HEK293 (cell line): ENCODE results near the gene UGT1A10.

Source experiments
- CTCF ChIA-PET: fragments of 350-600 bp; formaldehyde crosslinking; extraction: SDS; loops from one replicate; lab custom pipeline; 2021; ENCODE audit warnings: antibody characterized with exemption; lab: Yijun Ruan, JAX
- POLR2A ChIA-PET: fragments of 300-600 bp; formaldehyde crosslinking; extraction: SDS; loops from one replicate; lab custom pipeline; 2020; ENCODE audit warnings: antibody characterized with exemption, inconsistent platforms; lab: Yijun Ruan, JAX
- H3K27ac ChIP-seq: fragments of 200-500 bp; sonication (Bioruptor generic); 2 replicates; pipeline ENCODE4 v1.5.1; 2014; ENCODE audit warnings: low read depth, low read length, control low read depth, inconsistent platforms; ENCODE audit errors: extremely low read depth
- H3K36me3 ChIP-seq, 2 experiments: fragments of 200-500 bp in 1 of 2; sonication (Bioruptor generic) in 1 of 2; 1 replicate in 1 of 2; 2 replicates in 1 of 2; pipeline ENCODE4 v1.5.1; 2014 to 2017; ENCODE audit warnings: inconsistent platforms in 2 of 2, low read length in 2 of 2; ENCODE audit not compliant: control insufficient read depth in 2 of 2, insufficient read depth in 1 of 2
- H3K4me1 ChIP-seq: fragments of 200-500 bp; sonication (Bioruptor generic); 2 replicates; pipeline ENCODE4 v1.5.1; 2014; ENCODE audit warnings: mild to moderate bottlenecking, low read length, inconsistent platforms; ENCODE audit not compliant: control insufficient read depth, insufficient read depth
- H3K4me3 ChIP-seq: 2 replicates; pipeline ENCODE4 v1.5.1; 2011; ENCODE audit warnings: low read depth, mild to moderate bottlenecking, control low read depth, low read length, moderate library complexity
- H3K9me3 ChIP-seq: fragments of 200-500 bp; sonication (Bioruptor generic); 2 replicates; pipeline ENCODE4 v1.5.1; 2014; ENCODE audit warnings: low read depth, low read length, inconsistent platforms; ENCODE audit not compliant: control insufficient read depth, insufficient read depth
- BCL11B ChIP-seq: fragments of 450-650 bp; formaldehyde crosslinking; IDR thresholded peaks from 2 replicates; pipeline ENCODE4 v1.5.1; 2016; ENCODE audit warnings: low read depth, missing biosample characterization, missing genetic modification characterization
- KLF1 ChIP-seq: fragments of 450-650 bp; formaldehyde crosslinking; IDR thresholded peaks from 2 replicates; pipeline ENCODE4 v1.5.1; 2016; ENCODE audit warnings: missing biosample characterization, missing genetic modification characterization
- REPIN1 ChIP-seq: fragments of 450-650 bp; formaldehyde crosslinking; IDR thresholded peaks from 2 replicates; pipeline ENCODE4 v1.5.1; 2017; ENCODE audit warnings: missing biosample characterization, missing genetic modification characterization, low read depth
- SALL2 ChIP-seq: fragments of 450-650 bp; formaldehyde crosslinking; IDR thresholded peaks from 2 replicates; pipeline ENCODE4 v1.5.0; 2017; ENCODE audit warnings: missing biosample characterization, mild to moderate bottlenecking, missing genetic modification characterization, borderline replicate concordance
- ZIC2 ChIP-seq: fragments of 450-650 bp; formaldehyde crosslinking; IDR thresholded peaks from 2 replicates; pipeline ENCODE4 v1.5.1; 2016; ENCODE audit warnings: missing biosample characterization, missing genetic modification characterization
- ZNF10 ChIP-seq: fragments of 450-650 bp; formaldehyde crosslinking; IDR thresholded peaks from 2 replicates; pipeline ENCODE4 v1.5.1; 2017; ENCODE audit warnings: missing biosample characterization, missing genetic modification characterization
- ZNF114 ChIP-seq: fragments of 450-650 bp; formaldehyde crosslinking; IDR thresholded peaks from 2 replicates; pipeline ENCODE4 v1.5.0; 2017; ENCODE audit warnings: missing biosample characterization, missing genetic modification characterization
- ZNF146 ChIP-seq: fragments of 450-650 bp; formaldehyde crosslinking; IDR thresholded peaks from 2 replicates; pipeline ENCODE4 v1.5.1; 2016; ENCODE audit warnings: missing biosample characterization, missing genetic modification characterization
- ZNF2 ChIP-seq: fragments of 450-650 bp; formaldehyde crosslinking; IDR thresholded peaks from 2 replicates; pipeline ENCODE4 v1.5.1; 2016; ENCODE audit warnings: missing biosample characterization, missing genetic modification characterization
- ZNF214 ChIP-seq: fragments of 450-650 bp; formaldehyde crosslinking; IDR thresholded peaks from 2 replicates; pipeline ENCODE4 v1.5.1; 2017; ENCODE audit warnings: missing biosample characterization, mild to moderate bottlenecking, missing genetic modification characterization, borderline replicate concordance
- ZNF341 ChIP-seq: fragments of 450-650 bp; formaldehyde crosslinking; IDR thresholded peaks from 2 replicates; pipeline ENCODE4; 2016; ENCODE audit warnings: low read depth, missing biosample characterization, missing genetic modification characterization
- ZNF404 ChIP-seq: fragments of 450-650 bp; formaldehyde crosslinking; IDR thresholded peaks from 2 replicates; pipeline ENCODE4 v1.5.1; 2017; ENCODE audit warnings: missing biosample characterization, missing genetic modification characterization
- ZNF501 ChIP-seq: fragments of 450-650 bp; formaldehyde crosslinking; IDR thresholded peaks from 2 replicates; pipeline ENCODE4 v1.5.1; 2016; ENCODE audit warnings: missing biosample characterization, missing genetic modification characterization
- ZNF544 ChIP-seq: fragments of 450-650 bp; formaldehyde crosslinking; IDR thresholded peaks from 2 replicates; pipeline ENCODE4 v1.5.0; 2017; ENCODE audit warnings: missing biosample characterization, missing genetic modification characterization
- ZNF561 ChIP-seq: fragments of 450-650 bp; IDR thresholded peaks from 2 replicates; pipeline ENCODE4 v1.5.1; 2018; ENCODE audit warnings: missing biosample characterization, missing genetic modification characterization, borderline replicate concordance
- ZNF600 ChIP-seq: fragments of 450-650 bp; formaldehyde crosslinking; IDR thresholded peaks from 2 replicates; pipeline ENCODE4 v1.5.1; 2016; ENCODE audit warnings: missing biosample characterization, missing genetic modification characterization
- TF ChIP-seq, protein P1 (sequence below): fragments of 450-650 bp; formaldehyde crosslinking; IDR thresholded peaks from 2 replicates; pipeline ENCODE4 v1.5.1; 2016; ENCODE audit warnings: missing biosample characterization, missing genetic modification characterization, low read depth
- TF ChIP-seq, protein P2 (sequence below): fragments of 450-650 bp; formaldehyde crosslinking; IDR thresholded peaks from 2 replicates; pipeline ENCODE4 v1.5.1; 2016; ENCODE audit warnings: missing biosample characterization, missing genetic modification characterization, borderline replicate concordance
- TF ChIP-seq, protein P3 (sequence below): fragments of 450-650 bp; formaldehyde crosslinking; IDR thresholded peaks from 2 replicates; pipeline ENCODE4 v1.5.1; 2016; ENCODE audit warnings: missing biosample characterization, missing genetic modification characterization
- TF ChIP-seq, protein P4 (sequence below): IDR thresholded peaks from 2 replicates; pipeline ENCODE4 v1.6.1; 2011; ENCODE audit warnings: mild to moderate bottlenecking, low read depth, low read length, borderline replicate concordance

UGT1A10 gene

DNA sequence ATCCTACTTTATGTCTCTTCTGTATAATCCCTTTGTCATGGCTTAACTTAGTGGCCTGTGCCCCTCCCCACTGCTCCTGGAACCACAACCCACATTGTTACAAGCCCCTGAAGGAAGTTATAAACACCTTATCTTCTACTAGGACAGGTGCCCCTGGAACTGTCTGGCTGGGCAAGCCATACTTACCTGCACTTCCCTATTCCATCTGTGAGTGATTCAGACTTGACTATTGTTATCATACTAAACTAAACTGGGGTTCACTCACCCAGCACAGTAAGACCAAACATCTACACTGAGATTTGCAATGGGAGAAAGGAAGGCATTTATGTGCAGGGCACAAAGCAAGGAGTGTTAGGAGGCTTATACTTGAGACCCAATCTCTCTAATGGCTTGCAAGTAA, 52.8 kb downstream of the UGT1A10 start (continued):
- TF ChIP-seq, protein P1, sequence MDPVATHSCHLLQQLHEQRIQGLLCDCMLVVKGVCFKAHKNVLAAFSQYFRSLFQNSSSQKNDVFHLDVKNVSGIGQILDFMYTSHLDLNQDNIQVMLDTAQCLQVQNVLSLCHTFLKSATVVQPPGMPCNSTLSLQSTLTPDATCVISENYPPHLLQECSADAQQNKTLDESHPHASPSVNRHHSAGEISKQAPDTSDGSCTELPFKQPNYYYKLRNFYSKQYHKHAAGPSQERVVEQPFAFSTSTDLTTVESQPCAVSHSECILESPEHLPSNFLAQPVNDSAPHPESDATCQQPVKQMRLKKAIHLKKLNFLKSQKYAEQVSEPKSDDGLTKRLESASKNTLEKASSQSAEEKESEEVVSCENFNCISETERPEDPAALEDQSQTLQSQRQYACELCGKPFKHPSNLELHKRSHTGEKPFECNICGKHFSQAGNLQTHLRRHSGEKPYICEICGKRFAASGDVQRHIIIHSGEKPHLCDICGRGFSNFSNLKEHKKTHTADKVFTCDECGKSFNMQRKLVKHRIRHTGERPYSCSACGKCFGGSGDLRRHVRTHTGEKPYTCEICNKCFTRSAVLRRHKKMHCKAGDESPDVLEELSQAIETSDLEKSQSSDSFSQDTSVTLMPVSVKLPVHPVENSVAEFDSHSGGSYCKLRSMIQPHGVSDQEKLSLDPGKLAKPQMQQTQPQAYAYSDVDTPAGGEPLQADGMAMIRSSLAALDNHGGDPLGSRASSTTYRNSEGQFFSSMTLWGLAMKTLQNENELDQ (tag by site-specific recombination), result no peak
- TF ChIP-seq ZNF501 (no peak), ZNF146 (no peak), KLF1 (tag by site-specific recombination) (no peak), ZNF404 (tag by site-specific recombination) (no peak)

DNA sequence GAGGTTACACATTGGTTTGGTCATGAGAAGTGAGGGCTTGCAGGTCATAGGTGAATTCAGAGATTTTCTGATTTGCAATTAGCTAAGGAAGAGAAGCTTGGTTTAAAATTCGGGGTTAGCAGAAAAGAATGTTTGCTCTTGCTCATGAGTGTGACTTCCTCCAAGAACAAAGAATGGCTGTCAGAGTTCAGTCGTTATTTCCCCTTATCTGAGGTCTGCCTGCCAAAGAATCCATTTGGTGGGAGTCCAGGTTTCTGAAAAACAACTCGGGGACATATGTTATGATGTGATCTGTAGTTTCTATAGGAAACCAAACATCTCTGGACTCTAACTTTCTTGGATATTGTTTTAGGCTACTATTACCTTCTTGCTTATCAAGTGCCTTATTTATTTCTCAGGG, 53.3 kb downstream of the UGT1A10 start:
- CTCF ChIA-PET, result interaction anchor here (1.8 kb wide), 1 partner anchor 22 kb away, joined by 5 read pairs; no protein-coding TSS in a partner anchor
- Histone ChIP-seq H3K36me3 (no peaks in the 10 kb centered on the region), H3K27ac (no peak overlapping the region), H3K4me1 (no peaks in the 10 kb centered on the region), H3K9me3 (no peaks in the 10 kb centered on the region), H3K4me3 (no peak overlapping the region)
- TF ChIP-seq, protein P2, sequence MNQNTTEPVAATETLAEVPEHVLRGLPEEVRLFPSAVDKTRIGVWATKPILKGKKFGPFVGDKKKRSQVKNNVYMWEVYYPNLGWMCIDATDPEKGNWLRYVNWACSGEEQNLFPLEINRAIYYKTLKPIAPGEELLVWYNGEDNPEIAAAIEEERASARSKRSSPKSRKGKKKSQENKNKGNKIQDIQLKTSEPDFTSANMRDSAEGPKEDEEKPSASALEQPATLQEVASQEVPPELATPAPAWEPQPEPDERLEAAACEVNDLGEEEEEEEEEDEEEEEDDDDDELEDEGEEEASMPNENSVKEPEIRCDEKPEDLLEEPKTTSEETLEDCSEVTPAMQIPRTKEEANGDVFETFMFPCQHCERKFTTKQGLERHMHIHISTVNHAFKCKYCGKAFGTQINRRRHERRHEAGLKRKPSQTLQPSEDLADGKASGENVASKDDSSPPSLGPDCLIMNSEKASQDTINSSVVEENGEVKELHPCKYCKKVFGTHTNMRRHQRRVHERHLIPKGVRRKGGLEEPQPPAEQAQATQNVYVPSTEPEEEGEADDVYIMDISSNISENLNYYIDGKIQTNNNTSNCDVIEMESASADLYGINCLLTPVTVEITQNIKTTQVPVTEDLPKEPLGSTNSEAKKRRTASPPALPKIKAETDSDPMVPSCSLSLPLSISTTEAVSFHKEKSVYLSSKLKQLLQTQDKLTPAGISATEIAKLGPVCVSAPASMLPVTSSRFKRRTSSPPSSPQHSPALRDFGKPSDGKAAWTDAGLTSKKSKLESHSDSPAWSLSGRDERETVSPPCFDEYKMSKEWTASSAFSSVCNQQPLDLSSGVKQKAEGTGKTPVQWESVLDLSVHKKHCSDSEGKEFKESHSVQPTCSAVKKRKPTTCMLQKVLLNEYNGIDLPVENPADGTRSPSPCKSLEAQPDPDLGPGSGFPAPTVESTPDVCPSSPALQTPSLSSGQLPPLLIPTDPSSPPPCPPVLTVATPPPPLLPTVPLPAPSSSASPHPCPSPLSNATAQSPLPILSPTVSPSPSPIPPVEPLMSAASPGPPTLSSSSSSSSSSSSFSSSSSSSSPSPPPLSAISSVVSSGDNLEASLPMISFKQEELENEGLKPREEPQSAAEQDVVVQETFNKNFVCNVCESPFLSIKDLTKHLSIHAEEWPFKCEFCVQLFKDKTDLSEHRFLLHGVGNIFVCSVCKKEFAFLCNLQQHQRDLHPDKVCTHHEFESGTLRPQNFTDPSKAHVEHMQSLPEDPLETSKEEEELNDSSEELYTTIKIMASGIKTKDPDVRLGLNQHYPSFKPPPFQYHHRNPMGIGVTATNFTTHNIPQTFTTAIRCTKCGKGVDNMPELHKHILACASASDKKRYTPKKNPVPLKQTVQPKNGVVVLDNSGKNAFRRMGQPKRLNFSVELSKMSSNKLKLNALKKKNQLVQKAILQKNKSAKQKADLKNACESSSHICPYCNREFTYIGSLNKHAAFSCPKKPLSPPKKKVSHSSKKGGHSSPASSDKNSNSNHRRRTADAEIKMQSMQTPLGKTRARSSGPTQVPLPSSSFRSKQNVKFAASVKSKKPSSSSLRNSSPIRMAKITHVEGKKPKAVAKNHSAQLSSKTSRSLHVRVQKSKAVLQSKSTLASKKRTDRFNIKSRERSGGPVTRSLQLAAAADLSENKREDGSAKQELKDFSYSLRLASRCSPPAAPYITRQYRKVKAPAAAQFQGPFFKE (tag by site-specific recombination), result no peak
- no peak for TF ChIP-seq ZNF561 (tag by site-specific recombination)
- TF ChIP-seq, protein P3, sequence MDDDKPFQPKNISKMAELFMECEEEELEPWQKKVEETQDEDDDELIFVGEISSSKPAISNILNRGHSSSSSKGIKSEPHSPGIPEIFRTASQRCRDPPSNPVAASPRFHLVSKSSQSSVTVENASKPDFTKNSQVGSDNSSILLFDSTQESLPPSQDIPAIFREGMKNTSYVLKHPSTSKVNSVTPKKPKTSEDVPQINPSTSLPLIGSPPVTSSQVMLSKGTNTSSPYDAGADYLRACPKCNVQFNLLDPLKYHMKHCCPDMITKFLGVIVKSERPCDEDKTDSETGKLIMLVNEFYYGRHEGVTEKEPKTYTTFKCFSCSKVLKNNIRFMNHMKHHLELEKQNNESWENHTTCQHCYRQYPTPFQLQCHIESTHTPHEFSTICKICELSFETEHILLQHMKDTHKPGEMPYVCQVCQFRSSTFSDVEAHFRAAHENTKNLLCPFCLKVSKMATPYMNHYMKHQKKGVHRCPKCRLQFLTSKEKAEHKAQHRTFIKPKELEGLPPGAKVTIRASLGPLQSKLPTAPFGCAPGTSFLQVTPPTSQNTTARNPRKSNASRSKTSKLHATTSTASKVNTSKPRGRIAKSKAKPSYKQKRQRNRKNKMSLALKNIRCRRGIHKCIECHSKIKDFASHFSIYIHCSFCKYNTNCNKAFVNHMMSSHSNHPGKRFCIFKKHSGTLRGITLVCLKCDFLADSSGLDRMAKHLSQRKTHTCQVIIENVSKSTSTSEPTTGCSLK, result no peak
- no peak for TF ChIP-seq ZNF114 (tag by site-specific recombination)
- TF ChIP-seq ZNF214 (tag by site-specific recombination), result no peak
- no peak for TF ChIP-seq ZNF10 (tag by site-specific recombination)
- no peak for TF ChIP-seq ZNF600 (tag by site-specific recombination)
- TF ChIP-seq ZIC2 (tag by site-specific recombination), result no peak
- no peak for TF ChIP-seq SALL2 (tag by site-specific recombination)
- TF ChIP-seq, protein P4, sequence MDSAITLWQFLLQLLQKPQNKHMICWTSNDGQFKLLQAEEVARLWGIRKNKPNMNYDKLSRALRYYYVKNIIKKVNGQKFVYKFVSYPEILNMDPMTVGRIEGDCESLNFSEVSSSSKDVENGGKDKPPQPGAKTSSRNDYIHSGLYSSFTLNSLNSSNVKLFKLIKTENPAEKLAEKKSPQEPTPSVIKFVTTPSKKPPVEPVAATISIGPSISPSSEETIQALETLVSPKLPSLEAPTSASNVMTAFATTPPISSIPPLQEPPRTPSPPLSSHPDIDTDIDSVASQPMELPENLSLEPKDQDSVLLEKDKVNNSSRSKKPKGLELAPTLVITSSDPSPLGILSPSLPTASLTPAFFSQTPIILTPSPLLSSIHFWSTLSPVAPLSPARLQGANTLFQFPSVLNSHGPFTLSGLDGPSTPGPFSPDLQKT, result no peak
- no peak for TF ChIP-seq ZNF2 (tag by site-specific recombination)
- TF ChIP-seq BCL11B (tag by site-specific recombination), result no peak
- no peak for TF ChIP-seq REPIN1 (tag by site-specific recombination)
- TF ChIP-seq ZNF341 (tag by site-specific recombination), result no peak
- no peak for TF ChIP-seq ZNF544 (tag by site-specific recombination)
- POLR2A ChIA-PET, result no interaction called here
